K562 (cell line): ENCODE measurements around the gene HK1. TPM values are rescaled to one million over a fixed set of nuclear protein-coding genes. Genes with fewer than 3 reads are reported as not detected.

Source experiments
- AFF1 ChIP-seq, 2 experiments: fragments of 450-650 bp; IDR thresholded peaks; 2 replicates each; pipeline ENCODE4 v1.6.1; 2018; ENCODE audit warnings: mild to moderate bottlenecking in 2 of 2, low read depth in 1 of 2; ENCODE audit not compliant: partially characterized antibody in 2 of 2
- E2F3 ChIP-seq: fragments of 250-450 bp; sonication (Bioruptor Pico); IDR thresholded peaks from 2 replicates; pipeline ENCODE4 v1.4.0; 2020; ENCODE audit warnings: mild to moderate bottlenecking
- KAT2B ChIP-seq: IDR thresholded peaks from one replicate; pipeline ENCODE4 v1.6.1; 2012; ENCODE audit warnings: low read depth, mild to moderate bottlenecking, control low read depth, inconsistent platforms, low read length, moderate library complexity
- PHF21A ChIP-seq: fragments of 450-650 bp; IDR thresholded peaks from 2 replicates; pipeline ENCODE4 v1.6.1; 2017; ENCODE audit warnings: low read depth, borderline replicate concordance
- RBM17 ChIP-seq: fragments of 200-400 bp; formaldehyde crosslinking; IDR thresholded peaks from 2 replicates; pipeline ENCODE4 v1.6.1; 2017; ENCODE audit warnings: low read depth, mild to moderate bottlenecking, low read length, borderline replicate concordance
- RBM34 ChIP-seq: fragments of 200-400 bp; formaldehyde crosslinking; IDR thresholded peaks from 2 replicates; pipeline ENCODE4 v1.6.1; 2018; ENCODE audit warnings: low read length, borderline replicate concordance; ENCODE audit not compliant: insufficient read depth
- THAP12 ChIP-seq: fragments of 250-450 bp; sonication (Bioruptor Pico); IDR thresholded peaks from 2 replicates; pipeline ENCODE4 v1.9.0; 2021; ENCODE audit warnings: mild to moderate bottlenecking, inconsistent platforms
- polyA plus RNA-seq, 8 experiments: library from polyadenylated mRNA; depleted of rRNA in 4 of 8; stranded (reverse) in 5 of 8; unstranded in 3 of 8; fragments of >200 nt; fragmentation: Nextera tagmentation in 2 of 8; fragmentation: Illumina TruSeq in 1 of 8; extraction: Ambion mirVana in 2 of 8; extraction: Trizol in 1 of 8; gene quantifications; 2 replicates each; pipeline versions ENCODE4 v1.2.1 to v1.2.3, GENCODE V29; 2011 to 2014; ENCODE audit warnings: inconsistent platforms in 1 of 8, missing spikeins in 1 of 8
- total RNA-seq, 7 experiments: library from RNA; depleted of rRNA in 6 of 7; stranded (reverse); fragments of >200 nt in 6 of 7; fragmentation: Illumina TruSeq in 2 of 7; extraction: Trizol in 2 of 7; gene quantifications; 2 replicates each; pipeline versions ENCODE4 v1.2.1 to v1.2.3, GENCODE V29; 2011 to 2021; ENCODE audit warnings: low replicate concordance in 1 of 7
- TF ChIP-seq, protein P1 (sequence below): sonication (generic); formaldehyde crosslinking; IDR thresholded peaks from 2 replicates; pipeline ENCODE4 v1.8.1; 2023; ENCODE audit warnings: mild to moderate bottlenecking, missing genetic modification reagents
- TF ChIP-seq, protein P2 (sequence below): fragments of 450-650 bp; formaldehyde crosslinking; IDR thresholded peaks from 2 replicates; pipeline ENCODE4 v1.4.0; 2020; ENCODE audit warnings: mild to moderate bottlenecking, moderate library complexity
- TF ChIP-seq, protein P3 (sequence below), 2 experiments: fragments of 450-650 bp in 1 of 2; IDR thresholded peaks; 2 replicates each; pipeline ENCODE4 v1.6.1; 2011 to 2017; ENCODE audit warnings: low read depth in 2 of 2, antibody characterized with exemption in 1 of 2, borderline replicate concordance in 1 of 2, low read length in 1 of 2, mild to moderate bottlenecking in 1 of 2, mixed read lengths in 1 of 2; ENCODE audit not compliant: control insufficient read depth in 1 of 2

Gene HK1
- total and polyA plus RNA-seq, 9 of the 15 experiments (the other 6 are each of a cell fraction or from before 2014, with no cell fraction given): 29.2 to 444 (median 193) TPM

DNA sequence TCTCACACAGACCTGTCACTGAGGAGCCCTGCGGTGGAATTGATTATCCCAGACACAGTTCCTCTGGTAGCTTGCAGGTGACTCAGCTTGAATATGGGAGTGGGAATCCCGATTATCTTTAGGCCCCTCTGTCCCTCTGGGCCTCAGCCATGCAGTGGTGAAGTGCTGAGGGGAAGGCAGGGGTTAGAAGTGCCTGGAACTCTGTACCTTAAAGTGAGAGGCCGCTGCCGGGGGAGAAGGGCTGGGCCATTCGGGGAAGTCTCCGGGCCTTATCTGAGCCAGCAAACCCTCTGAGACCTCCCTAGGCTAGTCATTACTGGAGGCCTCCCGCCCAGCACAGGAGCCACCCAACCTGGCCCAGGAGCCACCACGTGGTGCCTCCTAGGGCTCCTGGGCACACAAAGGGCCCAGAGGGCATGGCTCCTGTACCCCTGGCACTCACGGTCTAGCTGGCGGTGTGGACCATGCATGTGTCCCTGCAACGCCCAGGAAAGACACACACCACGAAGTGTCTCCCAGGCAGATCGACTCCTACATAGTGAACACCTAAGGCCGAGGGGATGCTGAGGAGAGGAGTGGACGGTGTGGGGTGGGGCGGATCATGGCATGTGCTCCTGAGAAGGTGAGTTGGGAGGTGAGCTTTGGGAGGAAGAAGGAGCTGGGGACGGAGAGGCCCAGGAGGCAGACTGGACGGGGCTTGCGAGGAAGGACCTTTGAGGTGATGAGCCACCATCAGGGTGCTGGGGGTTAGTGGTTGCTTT lies 56.2 kb downstream of the HK1 start (continued):
- TF ChIP-seq, protein P1, sequence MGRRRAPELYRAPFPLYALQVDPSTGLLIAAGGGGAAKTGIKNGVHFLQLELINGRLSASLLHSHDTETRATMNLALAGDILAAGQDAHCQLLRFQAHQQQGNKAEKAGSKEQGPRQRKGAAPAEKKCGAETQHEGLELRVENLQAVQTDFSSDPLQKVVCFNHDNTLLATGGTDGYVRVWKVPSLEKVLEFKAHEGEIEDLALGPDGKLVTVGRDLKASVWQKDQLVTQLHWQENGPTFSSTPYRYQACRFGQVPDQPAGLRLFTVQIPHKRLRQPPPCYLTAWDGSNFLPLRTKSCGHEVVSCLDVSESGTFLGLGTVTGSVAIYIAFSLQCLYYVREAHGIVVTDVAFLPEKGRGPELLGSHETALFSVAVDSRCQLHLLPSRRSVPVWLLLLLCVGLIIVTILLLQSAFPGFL (CRISPR knock-in tag): no peak
- TF ChIP-seq PHF21A (0 out of 2 replicates have a peak, but pooled peaks have one; percentile 1), E2F3 (CRISPR knock-in tag) (no peak), KAT2B (no peak), RBM34 (no peak), AFF1 (IDR thresholded peaks at IDR 0.05; ENCODE audit: low read depth in 1 of 2, partially characterized antibody in 2 of 2) (peak in 1 of 2 experiments; percentile 15), THAP12 (CRISPR knock-in tag) (no peak), RBM17 (no peak)
- TF ChIP-seq, protein P2, sequence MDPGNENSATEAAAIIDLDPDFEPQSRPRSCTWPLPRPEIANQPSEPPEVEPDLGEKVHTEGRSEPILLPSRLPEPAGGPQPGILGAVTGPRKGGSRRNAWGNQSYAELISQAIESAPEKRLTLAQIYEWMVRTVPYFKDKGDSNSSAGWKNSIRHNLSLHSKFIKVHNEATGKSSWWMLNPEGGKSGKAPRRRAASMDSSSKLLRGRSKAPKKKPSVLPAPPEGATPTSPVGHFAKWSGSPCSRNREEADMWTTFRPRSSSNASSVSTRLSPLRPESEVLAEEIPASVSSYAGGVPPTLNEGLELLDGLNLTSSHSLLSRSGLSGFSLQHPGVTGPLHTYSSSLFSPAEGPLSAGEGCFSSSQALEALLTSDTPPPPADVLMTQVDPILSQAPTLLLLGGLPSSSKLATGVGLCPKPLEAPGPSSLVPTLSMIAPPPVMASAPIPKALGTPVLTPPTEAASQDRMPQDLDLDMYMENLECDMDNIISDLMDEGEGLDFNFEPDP: no peak
- TF ChIP-seq, protein P3, sequence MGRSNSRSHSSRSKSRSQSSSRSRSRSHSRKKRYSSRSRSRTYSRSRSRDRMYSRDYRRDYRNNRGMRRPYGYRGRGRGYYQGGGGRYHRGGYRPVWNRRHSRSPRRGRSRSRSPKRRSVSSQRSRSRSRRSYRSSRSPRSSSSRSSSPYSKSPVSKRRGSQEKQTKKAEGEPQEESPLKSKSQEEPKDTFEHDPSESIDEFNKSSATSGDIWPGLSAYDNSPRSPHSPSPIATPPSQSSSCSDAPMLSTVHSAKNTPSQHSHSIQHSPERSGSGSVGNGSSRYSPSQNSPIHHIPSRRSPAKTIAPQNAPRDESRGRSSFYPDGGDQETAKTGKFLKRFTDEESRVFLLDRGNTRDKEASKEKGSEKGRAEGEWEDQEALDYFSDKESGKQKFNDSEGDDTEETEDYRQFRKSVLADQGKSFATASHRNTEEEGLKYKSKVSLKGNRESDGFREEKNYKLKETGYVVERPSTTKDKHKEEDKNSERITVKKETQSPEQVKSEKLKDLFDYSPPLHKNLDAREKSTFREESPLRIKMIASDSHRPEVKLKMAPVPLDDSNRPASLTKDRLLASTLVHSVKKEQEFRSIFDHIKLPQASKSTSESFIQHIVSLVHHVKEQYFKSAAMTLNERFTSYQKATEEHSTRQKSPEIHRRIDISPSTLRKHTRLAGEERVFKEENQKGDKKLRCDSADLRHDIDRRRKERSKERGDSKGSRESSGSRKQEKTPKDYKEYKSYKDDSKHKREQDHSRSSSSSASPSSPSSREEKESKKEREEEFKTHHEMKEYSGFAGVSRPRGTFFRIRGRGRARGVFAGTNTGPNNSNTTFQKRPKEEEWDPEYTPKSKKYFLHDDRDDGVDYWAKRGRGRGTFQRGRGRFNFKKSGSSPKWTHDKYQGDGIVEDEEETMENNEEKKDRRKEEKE (IDR thresholded peaks at IDR 0.05; ENCODE audit: borderline replicate concordance in 1 of 2, control insufficient read depth in 1 of 2, low read depth in 2 of 2, low read length in 1 of 2): no peak
